Activated CD8-positive, alpha-beta T cell treated with anti-CD3 and anti-CD28 coated beads for 36 hours (primary cell): Measurements from ENCODE around the gene ERICH3. TPM values are rescaled to one million over a fixed set of nuclear protein-coding genes. Genes with fewer than 3 reads are reported as not detected.

Experiments
- ATAC-seq: fragments of 200-7000 bp; cut with Tn5 transposase; one replicate; pipeline ENCODE4 v1.10.0; 2021; ENCODE audit warnings: mild to moderate bottlenecking, moderate library complexity
- CTCF ChIA-PET: fragments of 350-600 bp; sonication (Branson Sonifier 250); formaldehyde crosslinking; loops from one replicate; lab custom pipeline; 2021; ENCODE audit warnings: antibody characterized with exemption; lab: Charles Lee
- POLR2A ChIA-PET: fragments of 350-600 bp; sonication (Branson Sonifier 250); formaldehyde crosslinking; loops from one replicate; lab custom pipeline; 2021; ENCODE audit warnings: antibody characterized with exemption; lab: Charles Lee
- DNase-seq: peaks from one replicate; pipeline ENCODE4 v3.0.0-alpha.2; 2020
- H3K27ac Mint-ChIP-seq: one replicate; pipeline ENCODE4 v1.8.0; 2021; ENCODE audit warnings: mild to moderate bottlenecking, mixed read lengths
- H3K27me3 Mint-ChIP-seq: one replicate; pipeline ENCODE4 v1.8.0; 2021; ENCODE audit warnings: mixed read lengths
- H3K36me3 Mint-ChIP-seq: one replicate; pipeline ENCODE4 v1.8.0; 2021; ENCODE audit warnings: low read depth, mixed read lengths
- H3K4me1 Mint-ChIP-seq: one replicate; pipeline ENCODE4 v1.8.0; 2021; ENCODE audit warnings: low read depth, mixed read lengths
- H3K4me3 Mint-ChIP-seq: one replicate; pipeline ENCODE4 v1.8.0; 2021; ENCODE audit warnings: mild to moderate bottlenecking, moderate library complexity, mixed read lengths
- H3K9me3 Mint-ChIP-seq: one replicate; pipeline ENCODE4 v1.8.0; 2021; ENCODE audit warnings: mixed read lengths
- intact Hi-C: fragments of 100-400 bp; cut with micrococcal nuclease; formaldehyde crosslinking; loops from one replicate; pipeline ENCODE4 v1.10.0; 2022
- total RNA-seq, 2 experiments: library from RNA; stranded (reverse); gene quantifications; one replicate each; pipeline ENCODE4 v1.2.3, GENCODE V29; 2021
- TF ChIP-seq, protein P1 (sequence below): fragments of 200-600 bp; IDR thresholded peaks from one replicate; pipeline ENCODE4 v1.8.0; 2022; ENCODE audit warnings: antibody characterized with exemption, mild to moderate bottlenecking

Gene ERICH3
- total RNA-seq, 2 experiments from 2014 or later, result not detected

DNA sequence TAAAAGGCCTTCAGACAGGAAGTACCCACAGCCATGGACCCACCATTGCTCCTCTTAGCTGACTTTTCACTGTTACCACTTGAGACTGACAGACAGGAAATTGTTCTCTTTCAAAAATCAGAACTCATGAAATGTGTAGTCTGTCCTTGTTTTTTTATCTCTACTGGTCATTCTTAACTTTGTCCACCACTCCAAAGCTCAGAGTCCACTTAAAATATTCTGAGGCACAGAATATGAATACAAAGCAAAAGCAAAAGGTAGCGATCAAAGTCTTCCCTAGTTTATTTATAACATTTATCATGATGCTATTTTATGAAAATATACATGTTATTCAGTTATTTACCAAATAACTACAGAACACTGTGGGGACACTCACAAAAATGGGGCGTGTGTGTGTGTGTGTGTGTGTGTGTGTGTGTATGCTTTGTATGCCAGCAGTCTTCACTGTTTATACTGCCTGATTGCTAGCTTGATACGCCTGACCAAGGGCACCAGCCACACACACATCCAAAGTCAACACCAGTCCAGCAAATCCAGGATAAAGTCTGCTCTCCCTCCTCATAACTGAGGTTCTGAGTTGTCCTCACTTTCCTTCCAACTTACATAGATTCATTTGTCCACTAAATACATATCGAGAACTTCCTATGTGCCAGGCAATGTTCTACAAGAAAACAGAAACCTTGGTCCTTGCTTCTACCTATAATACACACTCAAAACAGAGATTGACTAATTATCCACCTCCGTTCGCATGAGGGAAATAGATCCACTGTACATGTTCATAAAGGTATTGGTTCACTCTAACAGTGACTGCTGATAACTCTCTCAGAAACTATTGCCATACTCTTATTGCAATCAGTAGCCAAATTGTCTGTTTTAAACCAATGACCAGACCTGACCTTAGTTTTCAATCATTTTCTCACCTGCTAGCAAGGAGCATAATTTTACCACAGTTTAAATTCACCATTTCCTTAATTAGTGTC lies 79.4 kb downstream of the ERICH3 start:
- POLR2A ChIA-PET, result no interaction called here
- no peaks in the 10 kb centered on the region for H3K36me3 Mint-ChIP-seq

DNA sequence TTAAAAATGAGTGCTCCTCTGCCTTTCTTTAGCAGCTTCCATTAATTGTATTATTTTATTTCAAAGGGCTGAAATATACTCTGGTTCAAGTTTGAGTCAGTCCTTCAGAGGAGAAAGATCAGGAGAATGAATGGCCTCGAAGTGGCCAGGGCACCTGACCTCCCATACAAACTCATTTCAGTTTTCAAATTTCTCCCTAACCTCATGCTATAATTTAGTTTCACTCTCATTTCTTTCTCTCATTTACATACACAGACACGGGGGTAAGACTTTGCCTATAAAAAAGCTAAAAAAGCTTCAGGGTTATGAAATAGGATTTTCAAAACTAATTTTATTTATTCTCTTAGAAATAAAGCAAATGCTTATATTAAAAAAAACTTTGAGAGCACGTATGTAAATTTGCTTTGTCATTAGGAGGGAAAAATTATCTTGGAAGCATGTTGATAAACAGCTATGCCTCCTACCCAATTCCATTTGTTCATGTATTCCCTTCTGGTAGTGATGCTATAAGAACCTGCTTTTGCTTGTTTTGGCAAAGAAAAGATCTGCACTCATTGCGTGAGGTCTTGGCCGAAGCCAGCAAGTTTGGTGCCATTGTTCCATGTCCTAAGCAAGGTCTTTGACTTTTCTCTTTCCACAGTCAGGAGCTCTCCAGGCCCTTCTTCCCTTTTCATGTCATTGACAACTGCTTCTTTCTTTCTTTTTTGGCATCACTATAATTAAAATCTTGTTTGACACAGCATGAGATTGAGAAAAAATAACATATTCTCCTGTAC lies 80.8 kb downstream of the ERICH3 start:
- no peak overlapping the region for H3K27ac Mint-ChIP-seq
- H3K36me3 Mint-ChIP-seq, result no peaks in the 10 kb centered on the region
- TF ChIP-seq, protein P1, sequence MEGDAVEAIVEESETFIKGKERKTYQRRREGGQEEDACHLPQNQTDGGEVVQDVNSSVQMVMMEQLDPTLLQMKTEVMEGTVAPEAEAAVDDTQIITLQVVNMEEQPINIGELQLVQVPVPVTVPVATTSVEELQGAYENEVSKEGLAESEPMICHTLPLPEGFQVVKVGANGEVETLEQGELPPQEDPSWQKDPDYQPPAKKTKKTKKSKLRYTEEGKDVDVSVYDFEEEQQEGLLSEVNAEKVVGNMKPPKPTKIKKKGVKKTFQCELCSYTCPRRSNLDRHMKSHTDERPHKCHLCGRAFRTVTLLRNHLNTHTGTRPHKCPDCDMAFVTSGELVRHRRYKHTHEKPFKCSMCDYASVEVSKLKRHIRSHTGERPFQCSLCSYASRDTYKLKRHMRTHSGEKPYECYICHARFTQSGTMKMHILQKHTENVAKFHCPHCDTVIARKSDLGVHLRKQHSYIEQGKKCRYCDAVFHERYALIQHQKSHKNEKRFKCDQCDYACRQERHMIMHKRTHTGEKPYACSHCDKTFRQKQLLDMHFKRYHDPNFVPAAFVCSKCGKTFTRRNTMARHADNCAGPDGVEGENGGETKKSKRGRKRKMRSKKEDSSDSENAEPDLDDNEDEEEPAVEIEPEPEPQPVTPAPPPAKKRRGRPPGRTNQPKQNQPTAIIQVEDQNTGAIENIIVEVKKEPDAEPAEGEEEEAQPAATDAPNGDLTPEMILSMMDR, result no peak
- intact Hi-C loops, result no loop called here
- H3K27me3 Mint-ChIP-seq, result peaks cover 2% of the 10 kb centered on the region
- ChIA-PET CTCF (no interaction called here), POLR2A (no interaction called here)
- ATAC-seq (no peak), DNase-seq (no peak)
- no peaks in the 10 kb centered on the region for H3K4me1 Mint-ChIP-seq
- H3K9me3 Mint-ChIP-seq, result no peaks in the 10 kb centered on the region
- no peak overlapping the region for H3K4me3 Mint-ChIP-seq

More for the DNA sequence above, 79.4 kb downstream of the ERICH3 start:
- no peaks in the 10 kb centered on the region for H3K9me3 Mint-ChIP-seq
- ATAC-seq (no peak), DNase-seq (no peak)
- TF ChIP-seq, protein P1, result no peak
- no peaks in the 10 kb centered on the region for H3K4me1 Mint-ChIP-seq
- peaks cover 5% of the 10 kb centered on the region for H3K27me3 Mint-ChIP-seq
- intact Hi-C loops, result no loop called here
- no peak overlapping the region for H3K27ac Mint-ChIP-seq
- H3K4me3 Mint-ChIP-seq, result no peak overlapping the region
- CTCF ChIA-PET, result no interaction called here

- Mint-ChIP-seq H3K9me3 (no peaks in the 10 kb centered on the region), H3K27me3 (peaks cover 2% of the 10 kb centered on the region), H3K27ac (no peak overlapping the region), H3K4me3 (no peak overlapping the region), H3K4me1 (no peaks in the 10 kb centered on the region), H3K36me3 (no peaks in the 10 kb centered on the region)
- CTCF ChIA-PET, result no interaction called here
- DNase-seq (no peak), ATAC-seq (no peak)
- intact Hi-C loops, result no loop called here
- POLR2A ChIA-PET, result no interaction called here
- TF ChIP-seq, protein P1, result no peak
Observed at GRCh38 chr1:74591949-74592348, 81.6 kb downstream of the ERICH3 start.

DNA sequence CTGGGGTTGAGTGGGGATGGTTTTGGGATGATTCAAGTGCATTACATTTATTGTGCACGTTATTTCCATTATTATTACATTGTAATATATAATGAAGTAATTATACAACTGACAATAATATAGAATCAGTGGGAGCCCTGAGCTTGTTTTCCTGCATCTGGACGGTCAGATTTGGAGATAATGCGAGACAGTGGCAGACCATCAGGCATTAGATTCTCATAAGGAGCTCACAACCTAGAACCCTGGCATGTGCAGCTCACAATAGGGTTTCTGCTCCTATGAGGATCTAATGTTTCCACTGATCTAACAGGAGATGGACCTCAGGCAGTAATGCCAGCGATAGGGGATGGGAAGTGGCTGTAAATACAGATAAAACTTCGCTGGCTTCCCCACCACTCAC lies 83.3 kb downstream of the ERICH3 start:
- no peak for ATAC-seq
- CTCF ChIA-PET, result interaction anchor here (1.4 kb wide), 1 partner anchor 8 kb away, joined by 3 read pairs; no protein-coding TSS in a partner anchor
- intact Hi-C loops, result no loop called here

More for the DNA sequence above, 83.3 kb downstream of the ERICH3 start:
- POLR2A ChIA-PET, result no interaction called here
- TF ChIP-seq, protein P1, result no peak
- Mint-ChIP-seq H3K27me3 (peaks cover 2% of the 10 kb centered on the region), H3K27ac (no peak overlapping the region), H3K9me3 (no peaks in the 10 kb centered on the region), H3K36me3 (no peaks in the 10 kb centered on the region), H3K4me1 (no peaks in the 10 kb centered on the region), H3K4me3 (no peak overlapping the region)
- no peak for DNase-seq
